Gastrocnemius medialis (tissue), 4 donors: ENCODE measurements around the gene DPP10.

Source experiments
- POLR2A ChIP-seq, 2 donors: fragments of 450-650 bp; IDR thresholded peaks; one replicate each; pipeline ENCODE4 v1.6.1; 2017; ENCODE audit warnings: antibody characterized with exemption in 2 of 2, mild to moderate bottlenecking in 2 of 2, moderate library complexity in 2 of 2
- TF ChIP-seq, protein P1 (sequence below), 5 experiments: fragments of 450-650 bp in 3 of 5; fragments of 200-600 bp in 2 of 5; sonication (generic) in 2 of 5; IDR thresholded peaks in 4 of 5; conservative IDR thresholded peaks in 1 of 5; 1 replicate in 4 of 5; 2 replicates in 1 of 5; pipeline ENCODE4 v1.5.1; 2016 to 2019; ENCODE audit warnings: antibody characterized with exemption in 5 of 5, mild to moderate bottlenecking in 3 of 5, moderate library complexity in 3 of 5

- TF ChIP-seq, protein P1, sequence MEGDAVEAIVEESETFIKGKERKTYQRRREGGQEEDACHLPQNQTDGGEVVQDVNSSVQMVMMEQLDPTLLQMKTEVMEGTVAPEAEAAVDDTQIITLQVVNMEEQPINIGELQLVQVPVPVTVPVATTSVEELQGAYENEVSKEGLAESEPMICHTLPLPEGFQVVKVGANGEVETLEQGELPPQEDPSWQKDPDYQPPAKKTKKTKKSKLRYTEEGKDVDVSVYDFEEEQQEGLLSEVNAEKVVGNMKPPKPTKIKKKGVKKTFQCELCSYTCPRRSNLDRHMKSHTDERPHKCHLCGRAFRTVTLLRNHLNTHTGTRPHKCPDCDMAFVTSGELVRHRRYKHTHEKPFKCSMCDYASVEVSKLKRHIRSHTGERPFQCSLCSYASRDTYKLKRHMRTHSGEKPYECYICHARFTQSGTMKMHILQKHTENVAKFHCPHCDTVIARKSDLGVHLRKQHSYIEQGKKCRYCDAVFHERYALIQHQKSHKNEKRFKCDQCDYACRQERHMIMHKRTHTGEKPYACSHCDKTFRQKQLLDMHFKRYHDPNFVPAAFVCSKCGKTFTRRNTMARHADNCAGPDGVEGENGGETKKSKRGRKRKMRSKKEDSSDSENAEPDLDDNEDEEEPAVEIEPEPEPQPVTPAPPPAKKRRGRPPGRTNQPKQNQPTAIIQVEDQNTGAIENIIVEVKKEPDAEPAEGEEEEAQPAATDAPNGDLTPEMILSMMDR (IDR thresholded peaks at IDR 0.05 in 4 of 5, conservative IDR thresholded peaks at IDR 0.05 in 1 of 5), result no peak
- no peak for TF ChIP-seq POLR2A (IDR thresholded peaks at IDR 0.05)
These were observed 954.1 kb downstream of the DPP10 start for GRCh38 chr2:115396579-115396978.
